Upper lobe of left lung (tissue), 4 donors: ENCODE results near the gene KRT7.

Experiments
- EP300 ChIP-seq, 4 donors: sonication (generic); formaldehyde crosslinking; IDR thresholded peaks; one replicate each; pipeline ENCODE4 v1.5.1; 2017; ENCODE audit warnings: antibody characterized with exemption in 4 of 4, control low read depth in 2 of 4
- POLR2A ChIP-seq, 4 donors: fragments of 450-650 bp; IDR thresholded peaks; one replicate each; pipeline ENCODE4 v1.5.1; 2016 to 2017; ENCODE audit warnings: antibody characterized with exemption in 4 of 4, mild to moderate bottlenecking in 2 of 4
- POLR2AphosphoS5 ChIP-seq, 2 donors: sonication (generic); formaldehyde crosslinking; IDR thresholded peaks; one replicate each; pipeline ENCODE4 v1.5.1; 2017; ENCODE audit warnings: antibody characterized with exemption in 2 of 2
- TF ChIP-seq, protein P1 (sequence below), 6 experiments: fragments of 450-650 bp in 4 of 6; fragments of 200-600 bp in 2 of 6; sonication (generic) in 2 of 6; IDR thresholded peaks; one replicate each; pipeline ENCODE4 v1.5.1; 2016 to 2019; ENCODE audit warnings: antibody characterized with exemption in 6 of 6

GRCh38 chr12:52220477-52220876, 12.6 kb upstream of the KRT7 start:
- TF ChIP-seq, protein P1, sequence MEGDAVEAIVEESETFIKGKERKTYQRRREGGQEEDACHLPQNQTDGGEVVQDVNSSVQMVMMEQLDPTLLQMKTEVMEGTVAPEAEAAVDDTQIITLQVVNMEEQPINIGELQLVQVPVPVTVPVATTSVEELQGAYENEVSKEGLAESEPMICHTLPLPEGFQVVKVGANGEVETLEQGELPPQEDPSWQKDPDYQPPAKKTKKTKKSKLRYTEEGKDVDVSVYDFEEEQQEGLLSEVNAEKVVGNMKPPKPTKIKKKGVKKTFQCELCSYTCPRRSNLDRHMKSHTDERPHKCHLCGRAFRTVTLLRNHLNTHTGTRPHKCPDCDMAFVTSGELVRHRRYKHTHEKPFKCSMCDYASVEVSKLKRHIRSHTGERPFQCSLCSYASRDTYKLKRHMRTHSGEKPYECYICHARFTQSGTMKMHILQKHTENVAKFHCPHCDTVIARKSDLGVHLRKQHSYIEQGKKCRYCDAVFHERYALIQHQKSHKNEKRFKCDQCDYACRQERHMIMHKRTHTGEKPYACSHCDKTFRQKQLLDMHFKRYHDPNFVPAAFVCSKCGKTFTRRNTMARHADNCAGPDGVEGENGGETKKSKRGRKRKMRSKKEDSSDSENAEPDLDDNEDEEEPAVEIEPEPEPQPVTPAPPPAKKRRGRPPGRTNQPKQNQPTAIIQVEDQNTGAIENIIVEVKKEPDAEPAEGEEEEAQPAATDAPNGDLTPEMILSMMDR (IDR thresholded peaks at IDR 0.05), result no peak
- TF ChIP-seq POLR2A (IDR thresholded peaks at IDR 0.05) (no peak), POLR2AphosphoS5 (IDR thresholded peaks at IDR 0.05) (no peak), EP300 (IDR thresholded peaks at IDR 0.05) (no peak)
